Lung microvascular endothelial cell (primary cell): ENCODE measurements around the gene PDE2A. TPM values are rescaled to one million over a fixed set of nuclear protein-coding genes. Genes with fewer than 3 reads are reported as not detected.

Source experiments
- DNase-seq, 2 donors: peaks; one replicate each; pipeline versions ENCODE4 v3.0.0 to v3.0.0-alpha.2; 2010; ENCODE audit warnings: low read depth in 2 of 2
- total RNA-seq: library from RNA; depleted of rRNA; stranded (reverse); fragments of >200 nt; gene quantifications from 2 replicates; pipeline ENCODE4 v1.2.1, GENCODE V29; 2014

PDE2A gene
- total RNA-seq, 1 donor from 2014 or later: 415 TPM

GRCh38 chr11:72658989-72659640, 15.1 kb downstream of the PDE2A start:
- DNase-seq: no peak

DNA sequence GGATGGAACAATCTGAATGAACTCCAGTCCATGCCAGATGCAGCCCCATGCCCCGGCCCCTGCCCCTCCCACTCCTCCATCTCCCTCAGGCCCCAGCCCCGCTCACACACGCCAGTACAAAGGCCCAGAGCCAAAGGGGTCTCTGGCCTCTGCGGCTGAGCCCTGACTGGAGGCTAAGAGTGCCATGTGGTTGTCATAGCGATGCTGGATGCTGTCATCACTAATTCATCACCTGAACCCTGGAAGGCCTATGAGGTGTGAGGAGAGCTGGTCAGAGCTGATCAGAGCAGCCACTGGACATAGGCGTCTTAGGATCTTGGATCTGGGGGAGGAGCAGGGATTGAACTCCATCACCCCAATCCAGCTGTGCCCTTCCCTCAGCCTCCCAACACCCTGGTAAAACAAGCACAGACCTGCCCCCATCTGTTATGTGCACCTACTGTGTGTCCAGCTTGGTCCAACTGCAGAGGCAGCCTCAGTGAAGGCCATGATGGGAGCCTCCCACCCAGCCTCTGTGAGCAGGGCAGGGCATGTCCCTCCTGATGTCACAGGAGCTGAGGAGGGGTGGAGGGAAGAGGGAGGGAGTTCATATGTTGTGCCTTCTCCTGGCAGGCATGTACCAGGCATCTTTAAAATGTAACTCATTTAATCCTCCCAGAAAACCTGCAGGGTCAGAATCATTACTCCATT, 16.7 kb downstream of the PDE2A start:
- DNase-seq: no peak

DNA sequence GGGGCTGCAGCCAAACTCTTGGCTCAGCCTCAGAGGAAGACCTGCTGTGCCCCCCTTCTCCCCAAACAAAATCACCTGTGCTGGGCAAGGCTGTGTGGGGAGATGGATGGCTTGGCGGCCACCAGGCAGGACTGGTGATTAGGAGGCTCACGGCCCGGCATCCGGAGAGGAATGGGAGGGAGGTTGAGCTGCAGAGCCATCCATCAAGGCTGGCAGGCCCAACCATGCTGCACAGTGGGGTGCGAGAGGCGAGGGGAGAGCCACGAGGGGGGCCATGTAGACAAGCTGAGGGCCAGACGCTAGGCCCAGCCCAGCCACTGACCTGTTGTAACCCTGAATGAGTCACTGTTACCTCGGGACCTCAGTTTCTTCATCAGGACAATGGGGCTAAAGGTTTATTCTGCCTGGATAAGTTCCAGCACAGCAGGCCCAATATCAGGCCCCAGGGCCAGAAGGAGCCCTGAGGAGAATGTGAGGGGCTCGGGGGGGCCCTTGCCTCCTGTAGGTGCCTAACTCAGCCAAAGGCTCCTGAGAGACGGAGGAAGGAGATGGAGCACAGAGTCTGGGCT, 18.2 kb downstream of the PDE2A start:
- DNase-seq: no peak

GRCh38 chr11:72655014-72655413, 19.2 kb downstream of the PDE2A start:
- no peak for DNase-seq

GRCh38 chr11:72653649-72654048, 20.6 kb downstream of the PDE2A start:
- DNase-seq: no peak

DNA sequence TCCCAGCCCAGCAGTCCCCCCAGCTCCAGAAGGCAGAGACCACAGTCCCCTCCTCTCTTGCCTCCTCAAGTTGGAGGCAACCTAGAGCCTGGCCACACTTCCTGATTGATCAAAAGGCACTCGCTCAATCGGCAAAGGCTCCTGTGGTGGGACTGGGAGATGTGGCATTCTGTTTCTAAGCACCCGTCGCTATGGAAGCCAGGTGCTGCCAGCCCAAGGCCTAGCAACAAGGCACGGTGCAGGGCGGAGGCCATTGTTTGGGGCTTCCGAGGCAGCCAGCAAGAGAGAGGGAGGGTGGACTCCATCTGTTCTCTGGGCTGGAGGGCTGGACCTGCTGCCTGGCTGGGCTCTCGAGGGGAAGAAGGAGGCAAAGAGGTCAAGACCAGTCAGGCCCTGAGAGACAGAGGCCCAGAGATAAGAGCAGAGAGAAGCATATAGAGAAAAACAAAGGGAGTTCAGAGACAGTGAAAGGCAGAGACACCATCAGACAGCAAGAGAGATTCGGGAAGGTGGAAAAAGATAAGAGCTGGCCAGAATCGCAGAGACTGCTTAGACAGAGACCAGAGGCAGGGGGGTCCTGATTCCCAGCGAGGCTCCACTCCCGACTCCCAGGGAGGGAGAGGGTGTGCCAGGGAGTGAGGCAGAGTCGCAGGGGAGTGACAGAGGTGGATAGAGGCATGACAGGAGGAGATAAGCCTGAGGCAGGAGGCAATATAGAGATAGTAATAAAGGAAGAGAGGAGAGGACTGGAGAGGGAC, 21.2 kb downstream of the PDE2A start:
- DNase-seq: no peak

DNA sequence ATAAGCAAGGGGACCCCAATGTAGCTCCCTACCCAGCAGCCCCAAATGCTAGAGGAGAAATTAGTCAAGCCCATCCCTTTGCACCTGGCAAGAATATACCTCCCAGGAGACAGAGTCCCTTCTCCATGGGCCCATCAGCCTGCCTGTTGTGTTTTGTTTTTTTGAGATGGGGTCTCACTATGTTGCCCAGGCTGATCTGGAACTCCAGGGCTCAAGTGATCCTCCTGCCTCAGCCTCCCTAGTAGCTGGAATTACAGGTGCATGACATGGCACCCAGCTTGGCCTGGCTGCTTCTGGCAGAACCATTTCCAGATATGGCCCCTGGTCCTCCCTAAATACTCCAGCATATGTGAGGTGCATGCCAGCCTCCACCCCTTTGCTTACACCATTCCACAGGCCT, 22.1 kb downstream of the PDE2A start:
- DNase-seq: no peak

DNA sequence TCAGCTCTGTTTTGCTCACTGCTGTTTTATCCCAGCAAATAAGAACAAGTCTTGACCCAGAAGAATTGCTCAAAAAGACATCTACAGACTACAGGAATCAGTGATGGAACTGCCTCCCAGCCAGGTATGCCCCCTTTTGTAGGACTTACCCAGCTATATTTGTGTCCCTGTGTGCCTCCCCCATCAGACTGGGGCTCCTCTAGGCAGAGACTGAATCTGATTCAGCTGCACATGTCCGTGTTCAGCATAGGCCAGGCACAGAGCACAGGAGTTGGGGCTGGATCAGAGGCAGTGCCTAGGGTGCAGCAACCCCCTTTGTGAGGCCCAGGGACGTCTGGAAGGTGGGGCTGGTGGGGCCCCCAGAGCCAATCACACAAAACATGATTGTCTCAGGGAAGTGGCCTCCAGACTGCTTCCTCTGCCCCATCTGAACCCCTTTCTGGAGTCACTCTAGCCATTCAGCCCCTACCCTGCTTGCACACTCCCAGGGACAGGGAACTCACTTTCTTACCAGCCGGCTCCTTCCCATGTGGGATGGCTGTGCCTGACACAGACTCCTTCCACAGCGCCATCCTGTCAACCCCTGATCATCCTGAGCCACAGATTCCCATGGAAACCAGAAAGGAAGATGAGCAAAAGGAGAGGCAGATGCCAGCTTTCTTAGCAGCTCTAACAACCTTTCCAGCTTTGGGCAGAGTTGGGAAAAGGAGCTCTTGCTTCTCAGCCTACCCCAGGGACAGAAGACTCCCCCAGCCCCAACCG, 24.8 kb downstream of the PDE2A start:
- no peak for DNase-seq

- DNase-seq: no peak
Observed at GRCh38 chr11:72648384-72649136, 25.7 kb downstream of the PDE2A start.

- DNase-seq: no peak
Observed at GRCh38 chr11:72647882-72648281, 26.3 kb downstream of the PDE2A start.

DNA sequence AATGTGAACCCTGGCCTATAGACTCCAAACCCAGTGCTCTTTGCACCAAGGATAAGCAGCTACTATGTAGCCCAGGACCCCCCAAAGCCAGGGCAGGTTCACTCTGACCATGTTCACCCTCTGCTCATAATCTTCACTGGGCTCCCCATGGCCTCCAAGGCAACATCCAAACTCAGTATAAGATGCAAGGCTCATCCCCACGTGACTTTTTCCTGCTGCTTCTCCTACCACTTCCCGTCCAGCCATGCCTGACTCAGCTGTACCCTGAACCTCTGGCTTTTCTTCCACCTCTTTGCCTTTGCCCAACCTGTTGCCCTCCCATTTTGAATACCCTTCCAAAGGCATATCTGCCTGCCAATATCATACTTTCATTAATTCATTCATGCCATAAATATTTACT, 27.8 kb downstream of the PDE2A start:
- DNase-seq: no peak

DNA sequence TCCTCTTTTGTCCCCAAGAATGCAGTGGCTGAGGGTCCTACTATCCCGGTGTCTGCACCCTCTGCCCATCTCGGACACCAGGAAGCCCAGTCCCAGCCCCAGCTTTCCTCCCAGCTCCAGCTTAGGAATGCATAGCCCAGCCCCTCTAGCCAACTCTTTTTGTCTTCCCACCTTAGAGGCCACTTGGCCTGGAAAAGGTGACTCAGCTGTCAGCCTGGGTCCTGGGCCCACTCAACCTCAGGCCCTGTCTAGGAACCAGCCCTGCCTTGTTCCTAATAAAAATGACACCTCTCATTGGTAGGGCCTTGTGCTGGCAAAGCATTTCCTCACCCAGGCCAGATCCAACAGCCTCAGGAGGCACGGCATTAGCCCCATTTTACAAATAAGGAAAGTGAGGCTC, 28.2 kb downstream of the PDE2A start:
- no peak for DNase-seq

GRCh38 chr11:72643547-72643946, 30.7 kb downstream of the PDE2A start:
- peak in 1 of 2 donors; percentile 44 for DNase-seq

GRCh38 chr11:72642884-72643522, 31.2 kb downstream of the PDE2A start:
- DNase-seq: peak; percentile 60 to 74

DNA sequence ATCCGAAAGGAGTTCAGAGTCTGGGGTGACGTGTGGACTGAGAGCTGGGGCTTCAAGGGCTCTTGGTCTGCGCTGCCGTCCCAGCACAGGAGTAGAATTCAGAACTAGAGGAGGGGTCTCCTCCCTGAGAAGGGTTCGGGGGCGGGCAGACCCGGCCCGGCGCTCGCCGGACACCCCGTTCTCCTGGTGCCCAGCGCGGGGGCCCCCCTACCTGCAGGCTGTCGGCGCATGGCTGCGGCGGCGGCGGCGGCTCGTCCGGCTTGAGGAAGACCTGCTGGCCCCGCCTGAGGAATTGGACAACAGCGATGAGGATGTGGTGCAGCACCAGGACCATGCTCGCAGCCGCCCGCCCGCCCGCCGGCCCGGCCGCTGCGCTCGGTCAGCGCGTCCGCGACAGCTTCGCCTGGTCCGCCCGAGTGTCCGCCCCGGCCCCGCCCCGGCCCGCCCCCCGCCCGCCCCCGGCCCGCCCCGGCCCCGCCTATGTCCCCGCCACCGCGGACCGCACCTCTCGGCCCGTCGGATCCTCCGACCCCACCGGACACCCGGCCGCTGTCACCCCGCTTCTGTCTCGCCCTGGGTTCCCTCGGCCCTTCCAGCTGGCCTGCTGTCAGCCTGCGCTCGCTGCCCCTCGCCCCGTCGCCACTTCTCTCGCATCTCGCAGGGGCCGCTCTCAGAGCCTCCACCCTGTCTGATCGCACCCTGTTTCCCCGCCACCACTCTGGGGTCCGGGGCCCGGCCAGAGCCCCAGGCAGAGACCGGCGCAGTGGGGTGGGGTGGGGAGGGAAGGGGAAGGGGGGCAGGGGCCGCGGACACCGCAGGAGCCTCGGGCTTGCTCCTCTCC, 32.0 kb downstream of the PDE2A start:
- peak; percentile 39 to 65 for DNase-seq

GRCh38 chr11:72641522-72642042, 32.6 kb downstream of the PDE2A start:
- DNase-seq: no peak

DNA sequence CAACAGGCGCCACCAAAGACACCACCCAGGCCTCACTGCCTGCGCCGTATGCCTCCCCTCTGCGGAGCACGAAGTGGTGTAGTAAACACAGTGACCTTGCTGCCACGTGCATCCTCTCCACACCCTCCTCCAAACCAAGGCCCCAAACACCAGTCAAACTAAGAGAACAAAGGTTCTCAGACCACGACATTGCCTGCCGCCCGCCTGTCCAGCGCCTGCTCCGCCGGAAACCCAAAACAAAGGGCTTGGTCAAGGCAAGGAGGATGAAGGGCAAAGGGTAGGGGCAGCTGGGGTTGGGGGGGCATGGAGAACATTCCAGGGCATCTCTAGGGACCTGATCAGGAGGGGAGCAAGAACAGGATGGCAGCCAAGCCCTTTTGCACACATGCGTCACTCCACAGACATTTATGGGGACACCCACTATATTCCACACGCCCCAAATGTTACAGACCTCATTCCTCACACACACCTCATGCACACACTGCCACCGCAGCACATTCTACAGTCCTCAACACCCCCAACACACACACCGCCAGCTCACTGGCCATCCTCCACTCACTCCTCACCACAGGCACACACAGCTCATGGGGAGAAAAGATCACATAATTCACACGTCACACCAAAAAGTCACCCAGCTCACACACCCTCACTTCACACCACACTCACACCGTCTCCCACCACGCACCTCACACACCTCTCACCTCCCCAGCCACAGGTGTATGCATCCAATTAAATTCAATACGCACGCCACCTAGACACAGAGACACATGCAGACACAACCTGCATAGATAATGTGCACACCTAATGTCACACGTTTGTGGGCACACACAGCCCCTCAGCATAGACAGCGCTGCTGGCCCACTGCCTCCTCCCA, 34.5 kb downstream of the PDE2A start:
- DNase-seq: peak in 1 of 2 donors; percentile 63

DNA sequence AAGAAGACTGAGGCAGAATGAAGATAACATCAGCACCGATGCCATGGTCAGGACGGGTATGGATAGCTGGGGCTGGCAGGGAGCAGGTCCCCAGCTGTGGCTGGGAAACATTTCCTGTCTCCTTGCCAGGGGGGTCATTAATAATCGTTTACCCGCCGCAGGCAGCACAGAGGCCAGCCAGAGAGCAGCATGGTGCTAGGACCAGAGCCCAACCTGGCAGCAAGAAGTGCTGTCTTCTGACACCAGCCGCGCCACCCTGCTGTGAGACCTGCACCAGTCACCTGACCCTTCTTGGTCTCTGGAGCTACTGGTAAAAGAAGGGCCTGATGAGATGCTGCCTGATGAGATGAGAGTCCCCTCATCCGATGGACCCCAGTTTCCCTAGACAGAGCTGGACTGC, 36.3 kb downstream of the PDE2A start:
- peak in 1 of 2 donors; percentile 33 for DNase-seq
